ENCODE measurements around the gene SLC25A39. TPM values are rescaled to one million over a fixed set of nuclear protein-coding genes. Genes with fewer than 3 reads are reported as not detected.

The SLC25A39 gene
- total and polyA plus RNA-seq, 9 of the 15 experiments (the other 6 are each of a cell fraction or from before 2014, with no cell fraction given), result 4.8 to 267 (median 140) TPM

DNA sequence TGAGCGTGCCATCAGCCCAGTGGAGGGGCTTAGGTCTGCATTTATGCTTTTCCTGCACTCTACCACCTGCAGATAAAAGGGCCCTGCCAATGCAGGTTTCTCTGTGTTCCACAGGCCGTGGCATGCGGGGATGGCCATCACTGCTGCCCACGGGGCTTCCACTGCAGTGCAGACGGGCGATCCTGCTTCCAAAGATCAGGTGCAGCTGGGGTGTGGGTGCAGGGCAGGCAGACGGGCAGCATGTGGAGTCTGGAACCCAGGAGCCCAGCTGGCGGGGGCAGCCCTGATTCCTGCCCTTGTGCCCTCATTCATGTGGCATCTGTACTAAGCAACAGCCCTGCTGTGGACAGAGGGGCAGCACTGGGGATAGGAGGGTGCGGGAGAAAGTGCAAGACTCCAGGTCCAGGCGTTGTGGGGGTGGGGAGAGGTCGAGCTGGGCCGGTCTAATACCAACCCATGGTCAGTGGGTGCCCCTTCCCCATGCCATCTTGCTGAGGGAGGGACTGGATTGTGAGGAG, 25.0 kb upstream of the SLC25A39 start (continued):
- TF ChIP-seq, protein P1, sequence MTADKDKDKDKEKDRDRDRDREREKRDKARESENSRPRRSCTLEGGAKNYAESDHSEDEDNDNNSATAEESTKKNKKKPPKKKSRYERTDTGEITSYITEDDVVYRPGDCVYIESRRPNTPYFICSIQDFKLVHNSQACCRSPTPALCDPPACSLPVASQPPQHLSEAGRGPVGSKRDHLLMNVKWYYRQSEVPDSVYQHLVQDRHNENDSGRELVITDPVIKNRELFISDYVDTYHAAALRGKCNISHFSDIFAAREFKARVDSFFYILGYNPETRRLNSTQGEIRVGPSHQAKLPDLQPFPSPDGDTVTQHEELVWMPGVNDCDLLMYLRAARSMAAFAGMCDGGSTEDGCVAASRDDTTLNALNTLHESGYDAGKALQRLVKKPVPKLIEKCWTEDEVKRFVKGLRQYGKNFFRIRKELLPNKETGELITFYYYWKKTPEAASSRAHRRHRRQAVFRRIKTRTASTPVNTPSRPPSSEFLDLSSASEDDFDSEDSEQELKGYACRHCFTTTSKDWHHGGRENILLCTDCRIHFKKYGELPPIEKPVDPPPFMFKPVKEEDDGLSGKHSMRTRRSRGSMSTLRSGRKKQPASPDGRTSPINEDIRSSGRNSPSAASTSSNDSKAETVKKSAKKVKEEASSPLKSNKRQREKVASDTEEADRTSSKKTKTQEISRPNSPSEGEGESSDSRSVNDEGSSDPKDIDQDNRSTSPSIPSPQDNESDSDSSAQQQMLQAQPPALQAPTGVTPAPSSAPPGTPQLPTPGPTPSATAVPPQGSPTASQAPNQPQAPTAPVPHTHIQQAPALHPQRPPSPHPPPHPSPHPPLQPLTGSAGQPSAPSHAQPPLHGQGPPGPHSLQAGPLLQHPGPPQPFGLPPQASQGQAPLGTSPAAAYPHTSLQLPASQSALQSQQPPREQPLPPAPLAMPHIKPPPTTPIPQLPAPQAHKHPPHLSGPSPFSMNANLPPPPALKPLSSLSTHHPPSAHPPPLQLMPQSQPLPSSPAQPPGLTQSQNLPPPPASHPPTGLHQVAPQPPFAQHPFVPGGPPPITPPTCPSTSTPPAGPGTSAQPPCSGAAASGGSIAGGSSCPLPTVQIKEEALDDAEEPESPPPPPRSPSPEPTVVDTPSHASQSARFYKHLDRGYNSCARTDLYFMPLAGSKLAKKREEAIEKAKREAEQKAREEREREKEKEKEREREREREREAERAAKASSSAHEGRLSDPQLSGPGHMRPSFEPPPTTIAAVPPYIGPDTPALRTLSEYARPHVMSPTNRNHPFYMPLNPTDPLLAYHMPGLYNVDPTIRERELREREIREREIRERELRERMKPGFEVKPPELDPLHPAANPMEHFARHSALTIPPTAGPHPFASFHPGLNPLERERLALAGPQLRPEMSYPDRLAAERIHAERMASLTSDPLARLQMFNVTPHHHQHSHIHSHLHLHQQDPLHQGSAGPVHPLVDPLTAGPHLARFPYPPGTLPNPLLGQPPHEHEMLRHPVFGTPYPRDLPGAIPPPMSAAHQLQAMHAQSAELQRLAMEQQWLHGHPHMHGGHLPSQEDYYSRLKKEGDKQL (CRISPR knock-in tag; IDR thresholded peaks at IDR 0.05; ENCODE audit: borderline replicate concordance), result no peak
- no peak for TF ChIP-seq PYGO2 (tag; IDR thresholded peaks at IDR 0.05)
- TF ChIP-seq CREB1 (IDR thresholded peaks at IDR 0.05), result no peak
- no peak for TF ChIP-seq CREB1 (CRISPR knock-in tag; IDR thresholded peaks at IDR 0.05)
- no peak for TF ChIP-seq ZFPM2 (CRISPR knock-in tag; IDR thresholded peaks at IDR 0.05)
- TF ChIP-seq HDAC6 (IDR thresholded peaks at IDR 0.05; ENCODE audit: low read depth, low read length), result no peak
- no peak for TF ChIP-seq MCM2 (IDR thresholded peaks at IDR 0.05; ENCODE audit: low read depth)
- TF ChIP-seq MAFK (IDR thresholded peaks at IDR 0.05; ENCODE audit: low read length), result no peak
- TF ChIP-seq SIN3B (IDR thresholded peaks at IDR 0.05; ENCODE audit: low read depth), result no peak
- no peak for TF ChIP-seq RAD21 (CRISPR knock-in tag; conservative IDR thresholded peaks at IDR 0.05 in 1 of 2, IDR thresholded peaks at IDR 0.05 in 1 of 2)
- TF ChIP-seq NR2C1 (IDR thresholded peaks at IDR 0.05), result no peak
- no peak for TF ChIP-seq NR2C1 (tag; IDR thresholded peaks at IDR 0.05)
